Astrocyte (in vitro differentiated cells and primary cell): ENCODE results near the gene LIME1.

Experiments used
- CTCF ChIP-seq: IDR thresholded peaks from 2 replicates; pipeline ENCODE4 v1.5.1; 2011; ENCODE audit warnings: low read depth, mild to moderate bottlenecking, inconsistent platforms, low read length, moderate library complexity; ENCODE audit not compliant: insufficient read depth
- EZH2 ChIP-seq: IDR thresholded peaks from 2 replicates; pipeline ENCODE4 v1.6.1; 2012; ENCODE audit warnings: mild to moderate bottlenecking, low read length, inconsistent platforms; ENCODE audit not compliant: insufficient read depth

- no peak for TF ChIP-seq CTCF
- TF ChIP-seq EZH2 = no peak
Observed at GRCh38 chr20:63777614-63778013, 41.1 kb downstream of the LIME1 start.
